Measurements from ENCODE around the gene SPATA6L. TPM values are rescaled to one million over a fixed set of nuclear protein-coding genes. Genes with fewer than 3 reads are reported as not detected.

SPATA6L gene
- total and polyA plus RNA-seq, 2 of the 13 experiments (the other 11 are each of a cell fraction or from before 2014, with no cell fraction given): 1.1 to 1.9 TPM

DNA sequence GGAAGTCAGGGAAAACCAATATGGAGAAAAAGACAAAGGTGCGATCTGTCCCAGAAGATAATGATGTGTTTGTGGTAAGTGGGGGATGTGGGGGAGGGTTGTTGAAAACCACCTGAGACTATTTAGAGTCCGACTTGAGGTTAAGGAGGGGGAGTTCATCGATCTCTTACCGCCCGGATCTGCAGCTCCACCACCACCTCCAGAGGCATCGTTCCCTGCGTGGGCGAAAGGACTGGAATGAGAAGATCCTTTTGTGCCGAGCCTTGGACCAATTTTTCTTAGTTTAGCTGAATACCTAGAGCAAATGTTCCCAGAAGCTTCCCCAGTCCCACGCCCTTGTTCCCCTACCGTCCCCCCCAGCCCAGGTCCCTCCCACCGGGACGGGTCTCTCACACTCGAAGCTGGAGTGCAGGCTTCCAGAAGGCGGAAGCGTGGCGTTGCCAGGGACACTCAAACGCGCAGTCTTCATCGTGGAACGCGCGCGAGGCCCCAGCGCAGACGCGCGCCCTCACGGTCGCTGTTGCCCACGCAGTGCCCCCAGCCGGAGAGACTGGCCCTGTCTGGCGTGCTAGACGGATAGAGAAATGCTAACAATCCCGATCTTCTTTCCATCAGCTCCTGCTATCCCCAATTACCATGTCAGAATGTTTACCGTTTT is at the start of gene SPATA6L (continued):
- TF ChIP-seq, protein P1, sequence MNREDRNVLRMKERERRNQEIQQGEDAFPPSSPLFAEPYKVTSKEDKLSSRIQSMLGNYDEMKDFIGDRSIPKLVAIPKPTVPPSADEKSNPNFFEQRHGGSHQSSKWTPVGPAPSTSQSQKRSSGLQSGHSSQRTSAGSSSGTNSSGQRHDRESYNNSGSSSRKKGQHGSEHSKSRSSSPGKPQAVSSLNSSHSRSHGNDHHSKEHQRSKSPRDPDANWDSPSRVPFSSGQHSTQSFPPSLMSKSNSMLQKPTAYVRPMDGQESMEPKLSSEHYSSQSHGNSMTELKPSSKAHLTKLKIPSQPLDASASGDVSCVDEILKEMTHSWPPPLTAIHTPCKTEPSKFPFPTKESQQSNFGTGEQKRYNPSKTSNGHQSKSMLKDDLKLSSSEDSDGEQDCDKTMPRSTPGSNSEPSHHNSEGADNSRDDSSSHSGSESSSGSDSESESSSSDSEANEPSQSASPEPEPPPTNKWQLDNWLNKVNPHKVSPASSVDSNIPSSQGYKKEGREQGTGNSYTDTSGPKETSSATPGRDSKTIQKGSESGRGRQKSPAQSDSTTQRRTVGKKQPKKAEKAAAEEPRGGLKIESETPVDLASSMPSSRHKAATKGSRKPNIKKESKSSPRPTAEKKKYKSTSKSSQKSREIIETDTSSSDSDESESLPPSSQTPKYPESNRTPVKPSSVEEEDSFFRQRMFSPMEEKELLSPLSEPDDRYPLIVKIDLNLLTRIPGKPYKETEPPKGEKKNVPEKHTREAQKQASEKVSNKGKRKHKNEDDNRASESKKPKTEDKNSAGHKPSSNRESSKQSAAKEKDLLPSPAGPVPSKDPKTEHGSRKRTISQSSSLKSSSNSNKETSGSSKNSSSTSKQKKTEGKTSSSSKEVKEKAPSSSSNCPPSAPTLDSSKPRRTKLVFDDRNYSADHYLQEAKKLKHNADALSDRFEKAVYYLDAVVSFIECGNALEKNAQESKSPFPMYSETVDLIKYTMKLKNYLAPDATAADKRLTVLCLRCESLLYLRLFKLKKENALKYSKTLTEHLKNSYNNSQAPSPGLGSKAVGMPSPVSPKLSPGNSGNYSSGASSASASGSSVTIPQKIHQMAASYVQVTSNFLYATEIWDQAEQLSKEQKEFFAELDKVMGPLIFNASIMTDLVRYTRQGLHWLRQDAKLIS (CRISPR knock-in tag; IDR thresholded peaks at IDR 0.05): no peak
- TF ChIP-seq ZMYM3 (CRISPR knock-in tag; IDR thresholded peaks at IDR 0.05): peak; percentile 31; the same call in 1 of the 2 replicates
- TF ChIP-seq ZNF431 (CRISPR knock-in tag; IDR thresholded peaks at IDR 0.05; ENCODE audit: borderline replicate concordance, low read depth): no peak
- peak; percentile 14 for TF ChIP-seq TEAD3 (CRISPR knock-in tag; optimal IDR thresholded peaks at IDR 0.05; ENCODE audit: borderline replicate concordance)
- peak; percentile 58 for TF ChIP-seq KMT2A (CRISPR knock-in tag; IDR thresholded peaks at IDR 0.05)
- TF ChIP-seq SUZ12 (IDR thresholded peaks at IDR 0.05; ENCODE audit: low read depth, low read length): no peak
- TF ChIP-seq RXRA (CRISPR knock-in tag; IDR thresholded peaks at IDR 0.05): 0 out of 2 replicates have a peak, but pooled peaks have one; percentile 36
- 0 out of 2 replicates have a peak, but pooled peaks have one; percentile 45 for TF ChIP-seq HIVEP1 (CRISPR knock-in tag; IDR thresholded peaks at IDR 0.05)
- TF ChIP-seq, protein P2, sequence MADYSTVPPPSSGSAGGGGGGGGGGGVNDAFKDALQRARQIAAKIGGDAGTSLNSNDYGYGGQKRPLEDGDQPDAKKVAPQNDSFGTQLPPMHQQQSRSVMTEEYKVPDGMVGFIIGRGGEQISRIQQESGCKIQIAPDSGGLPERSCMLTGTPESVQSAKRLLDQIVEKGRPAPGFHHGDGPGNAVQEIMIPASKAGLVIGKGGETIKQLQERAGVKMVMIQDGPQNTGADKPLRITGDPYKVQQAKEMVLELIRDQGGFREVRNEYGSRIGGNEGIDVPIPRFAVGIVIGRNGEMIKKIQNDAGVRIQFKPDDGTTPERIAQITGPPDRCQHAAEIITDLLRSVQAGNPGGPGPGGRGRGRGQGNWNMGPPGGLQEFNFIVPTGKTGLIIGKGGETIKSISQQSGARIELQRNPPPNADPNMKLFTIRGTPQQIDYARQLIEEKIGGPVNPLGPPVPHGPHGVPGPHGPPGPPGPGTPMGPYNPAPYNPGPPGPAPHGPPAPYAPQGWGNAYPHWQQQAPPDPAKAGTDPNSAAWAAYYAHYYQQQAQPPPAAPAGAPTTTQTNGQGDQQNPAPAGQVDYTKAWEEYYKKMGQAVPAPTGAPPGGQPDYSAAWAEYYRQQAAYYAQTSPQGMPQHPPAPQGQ (CRISPR knock-in tag; IDR thresholded peaks at IDR 0.05; ENCODE audit: borderline replicate concordance): no peak
- no peak for TF ChIP-seq ZNF343 (CRISPR knock-in tag; IDR thresholded peaks at IDR 0.05)
- TF ChIP-seq MXI1 (IDR thresholded peaks at IDR 0.05; ENCODE audit: borderline replicate concordance, low read depth, low read length): no peak
- 0 out of 2 replicates have a peak, but pooled peaks have one; percentile 35 for TF ChIP-seq CHD2 (IDR thresholded peaks at IDR 0.05; ENCODE audit: low read depth, low read length)
- 0 out of 2 replicates have a peak, but pooled peaks have one; percentile 39 for TF ChIP-seq ZNF225 (CRISPR knock-in tag; IDR thresholded peaks at IDR 0.05)
- no peak for TF ChIP-seq ZNF441 (CRISPR knock-in tag; IDR thresholded peaks at IDR 0.05; ENCODE audit: borderline replicate concordance)
- peak; percentile 54; the same call in 1 of the 2 replicates for TF ChIP-seq PITX1 (CRISPR knock-in tag; IDR thresholded peaks at IDR 0.05)
- no peak for TF ChIP-seq TOPORS (CRISPR knock-in tag; IDR thresholded peaks at IDR 0.05)
- 0 out of 2 replicates have a peak, but pooled peaks have one; percentile 46 for TF ChIP-seq SRY (CRISPR knock-in tag; IDR thresholded peaks at IDR 0.05)
- no peak for TF ChIP-seq JARID2 (CRISPR knock-in tag; IDR thresholded peaks at IDR 0.05; ENCODE audit: insufficient replicate concordance)
- no peak for TF ChIP-seq SOX13 (IDR thresholded peaks at IDR 0.05)
- 0 out of 4 replicates have a peak, but pooled peaks of 1 of the 2 experiments have one; percentile 18 for TF ChIP-seq SOX13 (CRISPR knock-in tag; conservative IDR thresholded peaks at IDR 0.05 in 1 of 2, IDR thresholded peaks at IDR 0.05 in 1 of 2)
- TF ChIP-seq, protein P3, sequence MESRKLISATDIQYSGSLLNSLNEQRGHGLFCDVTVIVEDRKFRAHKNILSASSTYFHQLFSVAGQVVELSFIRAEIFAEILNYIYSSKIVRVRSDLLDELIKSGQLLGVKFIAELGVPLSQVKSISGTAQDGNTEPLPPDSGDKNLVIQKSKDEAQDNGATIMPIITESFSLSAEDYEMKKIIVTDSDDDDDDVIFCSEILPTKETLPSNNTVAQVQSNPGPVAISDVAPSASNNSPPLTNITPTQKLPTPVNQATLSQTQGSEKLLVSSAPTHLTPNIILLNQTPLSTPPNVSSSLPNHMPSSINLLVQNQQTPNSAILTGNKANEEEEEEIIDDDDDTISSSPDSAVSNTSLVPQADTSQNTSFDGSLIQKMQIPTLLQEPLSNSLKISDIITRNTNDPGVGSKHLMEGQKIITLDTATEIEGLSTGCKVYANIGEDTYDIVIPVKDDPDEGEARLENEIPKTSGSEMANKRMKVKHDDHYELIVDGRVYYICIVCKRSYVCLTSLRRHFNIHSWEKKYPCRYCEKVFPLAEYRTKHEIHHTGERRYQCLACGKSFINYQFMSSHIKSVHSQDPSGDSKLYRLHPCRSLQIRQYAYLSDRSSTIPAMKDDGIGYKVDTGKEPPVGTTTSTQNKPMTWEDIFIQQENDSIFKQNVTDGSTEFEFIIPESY (CRISPR knock-in tag; IDR thresholded peaks at IDR 0.05): no peak
- TF ChIP-seq MIXL1 (CRISPR knock-in tag; IDR thresholded peaks at IDR 0.05): no peak
- TF ChIP-seq ZNF850 (CRISPR knock-in tag; conservative IDR thresholded peaks at IDR 0.05): no peak
- TF ChIP-seq MAFF (IDR thresholded peaks at IDR 0.05; ENCODE audit: low read depth, low read length): no peak

All from HepG2 (cell line).